ENCODE results near the gene CLEC2D.
"Not testable (repeated sequence)": the region's sequence is repeated elsewhere in the genome, so short reads cannot be mapped to it uniquely, and the experiment has no call there.

CLEC2D gene

GRCh38 chr12:9647825-9648700 lies 21.4 kb upstream of the CLEC2D start:
- Mint-ChIP-seq H3K36me3 (peaks cover 13% of the 10 kb centered on the region), H3K9me3 (peaks cover 6% of the 10 kb centered on the region), H3K27me3 (no peaks in the 10 kb centered on the region), H3K4me1 (peaks cover 62% of the 10 kb centered on the region), H3K27ac (peak overlapping the region; percentile 99), H3K4me3 (peak overlapping the region; percentile 99)

- H3K4me1 Mint-ChIP-seq = peaks cover 62% of the 10 kb centered on the region
- H3K36me3 Mint-ChIP-seq = peaks cover 20% of the 10 kb centered on the region
- H3K9me3 Mint-ChIP-seq = peaks cover 6% of the 10 kb centered on the region
- peak overlapping the region; percentile 99 for H3K27ac Mint-ChIP-seq
- H3K27me3 Mint-ChIP-seq = no peaks in the 10 kb centered on the region
- peak overlapping the region; percentile 99 for H3K4me3 Mint-ChIP-seq
Observed at GRCh38 chr12:9648701-9649531, 20.6 kb upstream of the CLEC2D start.

- H3K36me3 Mint-ChIP-seq = peaks cover 22% of the 10 kb centered on the region
Observed at GRCh38 chr12:9649532-9649940, 20.0 kb upstream of the CLEC2D start.

GRCh38 chr12:9650151-9650576 lies 19.3 kb upstream of the CLEC2D start:
- Mint-ChIP-seq H3K27me3 (no peaks in the 10 kb centered on the region), H3K4me1 (peaks cover 64% of the 10 kb centered on the region), H3K4me3 (peak overlapping the region; percentile 99), H3K36me3 (peaks cover 26% of the 10 kb centered on the region), H3K27ac (peak overlapping the region; percentile 99), H3K9me3 (peaks cover 6% of the 10 kb centered on the region)

More at GRCh38 chr12:9649532-9649940, 20.0 kb upstream of the CLEC2D start:
- Mint-ChIP-seq H3K27me3 (no peaks in the 10 kb centered on the region), H3K4me1 (peaks cover 64% of the 10 kb centered on the region), H3K4me3 (peak overlapping the region; percentile 99), H3K9me3 (peaks cover 6% of the 10 kb centered on the region), H3K27ac (peak overlapping the region; percentile 99)

- H3K9me3 Mint-ChIP-seq = peaks cover 12% of the 10 kb centered on the region
- H3K27ac Mint-ChIP-seq = peak overlapping the region; percentile 99
- H3K27me3 Mint-ChIP-seq = no peaks in the 10 kb centered on the region
- H3K4me3 Mint-ChIP-seq = peak overlapping the region; percentile 99
- peaks cover 69% of the 10 kb centered on the region for H3K4me1 Mint-ChIP-seq
- peaks cover 34% of the 10 kb centered on the region for H3K36me3 Mint-ChIP-seq
Observed at GRCh38 chr12:9651265-9651729, 18.2 kb upstream of the CLEC2D start.

GRCh38 chr12:9660046-9660445 lies 9.5 kb upstream of the CLEC2D start:
- Mint-ChIP-seq H3K9me3 (peaks cover 12% of the 10 kb centered on the region), H3K36me3 (peaks cover 60% of the 10 kb centered on the region), H3K27me3 (no peaks in the 10 kb centered on the region), H3K4me1 (peaks cover 98% of the 10 kb centered on the region), H3K4me3 (peak overlapping the region; percentile 55), H3K27ac (peak overlapping the region; percentile 94)

GRCh38 chr12:9661720-9662119 lies 7.8 kb upstream of the CLEC2D start:
- Mint-ChIP-seq H3K27me3 (no peaks in the 10 kb centered on the region), H3K9me3 (no peaks in the 10 kb centered on the region), H3K27ac (peak overlapping the region; percentile 91), H3K36me3 (peaks cover 51% of the 10 kb centered on the region), H3K4me1 (peaks cover 94% of the 10 kb centered on the region), H3K4me3 (no peak overlapping the region)

GRCh38 chr12:9662488-9662887 lies 7.0 kb upstream of the CLEC2D start:
- Mint-ChIP-seq H3K4me1 (peaks cover 93% of the 10 kb centered on the region), H3K4me3 (peak overlapping the region; percentile 52)

GRCh38 chr12:9667403-9668160 lies 1.9 kb upstream of the CLEC2D start:
- Mint-ChIP-seq H3K4me3 (peak overlapping the region; percentile 88), H3K36me3 (peaks cover 37% of the 10 kb centered on the region), H3K27ac (peak overlapping the region; percentile 99), H3K27me3 (no peaks in the 10 kb centered on the region), H3K4me1 (peaks cover 51% of the 10 kb centered on the region), H3K9me3 (no peaks in the 10 kb centered on the region)

More at GRCh38 chr12:9662488-9662887, 7.0 kb upstream of the CLEC2D start:
- no peaks in the 10 kb centered on the region for H3K27me3 Mint-ChIP-seq
- H3K27ac Mint-ChIP-seq = peak overlapping the region; percentile 91
- H3K9me3 Mint-ChIP-seq = no peaks in the 10 kb centered on the region
- peaks cover 50% of the 10 kb centered on the region for H3K36me3 Mint-ChIP-seq

GRCh38 chr12:9668161-9669018 lies 1.1 kb upstream of the CLEC2D start:
- Mint-ChIP-seq H3K27ac (peak overlapping the region; percentile 99), H3K9me3 (no peaks in the 10 kb centered on the region), H3K27me3 (no peaks in the 10 kb centered on the region), H3K36me3 (peaks cover 45% of the 10 kb centered on the region), H3K4me3 (peak overlapping the region; percentile 88), H3K4me1 (peaks cover 42% of the 10 kb centered on the region)

- Mint-ChIP-seq H3K27ac (peak overlapping the region; percentile 99), H3K27me3 (no peaks in the 10 kb centered on the region), H3K4me3 (peak overlapping the region; percentile 88), H3K4me1 (peaks cover 38% of the 10 kb centered on the region), H3K36me3 (peaks cover 44% of the 10 kb centered on the region), H3K9me3 (no peaks in the 10 kb centered on the region)
Observed at GRCh38 chr12:9669019-9669326, 540 bp upstream of the CLEC2D start.

- peak overlapping the region; percentile 98 for H3K27ac Mint-ChIP-seq
- not testable (repeated sequence) for H3K9me3 Mint-ChIP-seq, H3K27me3 Mint-ChIP-seq
- peak overlapping the region; percentile 90 for H3K4me3 Mint-ChIP-seq
- H3K36me3 Mint-ChIP-seq = peaks cover 56% of the 10 kb centered on the region
- peaks cover 36% of the 10 kb centered on the region for H3K4me1 Mint-ChIP-seq
Observed at GRCh38 chr12:9672340-9672739, 2.8 kb downstream of the CLEC2D start.

- peak overlapping the region; percentile 98 for H3K27ac Mint-ChIP-seq
- H3K27me3 Mint-ChIP-seq = no peaks in the 10 kb centered on the region
- peaks cover 62% of the 10 kb centered on the region for H3K36me3 Mint-ChIP-seq
- peaks cover 36% of the 10 kb centered on the region for H3K4me1 Mint-ChIP-seq
- peak overlapping the region; percentile 90 for H3K4me3 Mint-ChIP-seq
- no peaks in the 10 kb centered on the region for H3K9me3 Mint-ChIP-seq
Observed at GRCh38 chr12:9673404-9674225, 4.1 kb downstream of the CLEC2D start.

GRCh38 chr12:9674226-9674590 lies 4.7 kb downstream of the CLEC2D start:
- Mint-ChIP-seq H3K9me3 (no peaks in the 10 kb centered on the region), H3K4me1 (peaks cover 39% of the 10 kb centered on the region), H3K27me3 (no peaks in the 10 kb centered on the region)

More at GRCh38 chr12:9674226-9674590, 4.7 kb downstream of the CLEC2D start:
- H3K27ac Mint-ChIP-seq = peak overlapping the region; percentile 76
- H3K4me3 Mint-ChIP-seq = peak overlapping the region; percentile 90
- H3K36me3 Mint-ChIP-seq = peaks cover 62% of the 10 kb centered on the region
